Measurements from ENCODE around the gene IL2RG.

The IL2RG gene

GRCh38 chrX:71107245-71107644 lies 4.1 kb downstream of the IL2RG start:
- DNase-seq, result no peak

DNA sequence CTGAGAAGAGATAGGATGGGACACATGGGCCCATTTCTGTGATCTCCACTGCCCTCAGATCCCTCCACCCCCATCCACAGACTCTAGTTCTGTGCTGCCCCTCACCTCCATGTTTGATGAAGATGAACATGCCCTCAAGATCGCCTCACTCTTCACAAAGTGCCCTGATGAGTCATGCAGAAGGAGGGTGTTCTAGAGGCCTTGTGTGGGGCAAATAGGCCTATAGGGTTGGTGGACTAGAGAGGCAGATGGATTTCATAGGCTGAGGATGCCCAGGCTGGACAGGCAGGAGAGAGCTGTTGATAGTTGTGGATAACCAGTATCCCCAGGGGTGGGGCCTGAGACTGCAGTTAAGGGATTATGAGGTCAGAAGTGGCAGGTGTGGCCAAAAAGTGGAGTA lies 5.0 kb downstream of the IL2RG start, which contains the start of gene CXorf65:
CXorf65 (minus strand) TSS at position 314 of the 400 bp plus-strand sequence; CDS start at position 130, 184 bp downstream.
- peak; percentile 26 for DNase-seq

- no peak for DNase-seq
Measured at GRCh38 chrX:71105628-71106027, 5.7 kb downstream of the IL2RG start.

DNA sequence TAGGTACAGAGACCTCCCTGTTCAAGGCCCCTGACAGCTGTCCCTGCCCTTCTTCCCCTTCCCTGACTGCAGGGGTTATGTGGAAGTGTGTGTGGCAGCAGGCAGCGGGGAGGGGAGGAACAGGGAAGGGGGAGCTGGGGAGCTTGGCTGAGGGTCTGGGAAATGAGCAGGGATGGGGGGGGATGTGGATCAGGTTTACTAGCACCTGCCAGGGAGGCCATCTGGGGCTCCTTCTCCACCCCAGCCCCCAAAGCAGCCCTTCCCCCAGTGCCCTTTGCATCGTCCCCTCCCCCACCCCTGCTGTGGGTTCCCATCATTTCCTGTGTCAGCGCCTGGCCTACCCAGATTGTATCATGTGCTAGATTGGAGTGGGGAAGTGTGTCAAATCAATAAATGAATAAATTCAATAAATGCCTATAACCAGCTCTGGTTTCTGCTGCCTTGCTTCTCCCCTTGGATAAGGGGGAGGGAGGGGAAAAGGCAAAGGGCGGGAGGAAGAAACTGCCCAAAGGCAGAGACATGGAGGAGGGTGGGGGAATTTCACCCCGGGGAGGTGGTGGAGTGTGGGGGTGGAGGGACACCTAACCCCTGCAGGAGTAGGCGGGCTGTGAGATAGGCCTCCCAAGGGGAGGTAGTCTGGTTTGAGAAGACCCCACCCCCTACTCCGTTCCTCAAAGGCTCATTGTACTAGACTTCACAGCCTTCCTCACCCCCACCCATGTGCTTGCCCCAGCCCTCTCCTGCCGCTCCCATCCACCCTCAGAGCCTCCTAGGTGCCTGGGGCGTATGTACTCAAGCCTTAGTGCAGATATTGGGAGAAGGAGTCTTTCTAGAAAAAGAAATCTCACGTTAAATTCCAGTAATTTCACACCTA lies 8.0 kb downstream of the IL2RG start:
- peak; percentile 61 for DNase-seq

GRCh38 chrX:71102292-71102691 lies 9.1 kb downstream of the IL2RG start:
- no peak for DNase-seq

DNA sequence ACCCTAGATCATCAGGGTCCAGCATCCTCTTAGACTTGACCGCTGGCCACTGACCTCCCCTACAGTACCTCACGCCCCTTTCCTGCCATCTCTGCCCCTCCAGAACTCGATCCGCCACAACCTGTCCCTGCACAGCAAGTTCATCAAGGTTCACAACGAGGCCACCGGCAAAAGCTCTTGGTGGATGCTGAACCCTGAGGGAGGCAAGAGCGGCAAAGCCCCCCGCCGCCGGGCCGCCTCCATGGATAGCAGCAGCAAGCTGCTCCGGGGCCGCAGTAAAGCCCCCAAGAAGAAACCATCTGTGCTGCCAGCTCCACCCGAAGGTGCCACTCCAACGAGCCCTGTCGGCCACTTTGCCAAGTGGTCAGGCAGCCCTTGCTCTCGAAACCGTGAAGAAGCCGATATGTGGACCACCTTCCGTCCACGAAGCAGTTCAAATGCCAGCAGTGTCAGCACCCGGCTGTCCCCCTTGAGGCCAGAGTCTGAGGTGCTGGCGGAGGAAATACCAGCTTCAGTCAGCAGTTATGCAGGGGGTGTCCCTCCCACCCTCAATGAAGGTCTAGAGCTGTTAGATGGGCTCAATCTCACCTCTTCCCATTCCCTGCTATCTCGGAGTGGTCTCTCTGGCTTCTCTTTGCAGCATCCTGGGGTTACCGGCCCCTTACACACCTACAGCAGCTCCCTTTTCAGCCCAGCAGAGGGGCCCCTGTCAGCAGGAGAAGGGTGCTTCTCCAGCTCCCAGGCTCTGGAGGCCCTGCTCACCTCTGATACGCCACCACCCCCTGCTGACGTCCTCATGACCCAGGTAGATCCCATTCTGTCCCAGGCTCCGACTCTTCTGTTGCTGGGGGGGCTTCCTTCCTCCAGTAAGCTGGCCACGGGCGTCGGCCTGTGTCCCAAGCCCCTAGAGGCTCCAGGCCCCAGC lies 10.5 kb downstream of the IL2RG start:
- DNase-seq, result no peak

DNA sequence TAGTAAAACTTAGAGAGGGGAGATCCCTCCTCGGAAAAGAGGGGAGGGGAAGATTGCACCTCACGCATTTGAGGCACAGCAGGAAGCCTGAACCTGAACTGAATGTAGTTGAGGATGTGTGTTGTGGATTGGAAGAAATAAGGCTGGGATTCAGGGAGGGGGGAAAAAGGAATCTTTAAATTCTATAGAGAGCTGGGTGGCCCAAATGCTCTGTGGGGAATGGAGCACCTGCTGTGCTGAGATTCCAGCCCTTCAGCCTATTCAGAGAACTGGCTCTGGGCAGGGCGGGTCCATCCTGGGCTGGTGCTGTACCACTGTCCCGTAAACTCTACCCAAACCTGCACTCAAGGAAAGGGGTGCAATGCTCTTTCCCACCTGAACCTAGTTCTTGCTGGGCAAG lies 11.6 kb downstream of the IL2RG start:
- no peak for DNase-seq

DNA sequence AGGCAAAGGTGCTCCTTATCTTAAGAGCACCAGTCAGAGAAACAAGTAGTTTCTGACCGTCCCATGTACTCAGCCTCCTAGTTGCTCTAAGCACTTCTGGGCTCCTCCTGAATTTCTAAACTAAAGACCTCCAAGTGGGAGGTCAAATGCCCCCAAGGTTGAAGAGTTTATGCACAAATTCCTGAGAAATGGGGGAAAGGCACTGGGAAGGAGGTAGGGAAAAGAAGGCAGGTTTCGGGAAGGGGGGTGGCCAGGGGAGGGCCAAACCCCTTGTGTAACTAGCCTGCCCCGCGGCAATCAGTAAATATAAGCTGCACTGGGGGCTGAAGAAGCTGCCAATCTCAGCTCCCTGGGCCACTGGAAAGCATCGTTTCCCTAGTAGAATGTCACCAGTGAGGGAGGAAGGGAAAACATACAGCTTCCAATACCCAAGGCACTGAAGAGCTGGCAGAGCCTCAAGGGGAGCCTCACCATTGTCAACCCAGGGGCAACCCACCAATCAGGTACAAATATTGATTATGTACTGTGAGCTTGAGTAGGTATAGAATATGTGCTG lies 12.3 kb downstream of the IL2RG start:
- DNase-seq, result no peak

- DNase-seq, result peak; percentile 77
Measured at GRCh38 chrX:71098302-71098701, 13.1 kb downstream of the IL2RG start.

- DNase-seq, result no peak
Measured at GRCh38 chrX:71096760-71097032, 14.7 kb downstream of the IL2RG start.

DNA sequence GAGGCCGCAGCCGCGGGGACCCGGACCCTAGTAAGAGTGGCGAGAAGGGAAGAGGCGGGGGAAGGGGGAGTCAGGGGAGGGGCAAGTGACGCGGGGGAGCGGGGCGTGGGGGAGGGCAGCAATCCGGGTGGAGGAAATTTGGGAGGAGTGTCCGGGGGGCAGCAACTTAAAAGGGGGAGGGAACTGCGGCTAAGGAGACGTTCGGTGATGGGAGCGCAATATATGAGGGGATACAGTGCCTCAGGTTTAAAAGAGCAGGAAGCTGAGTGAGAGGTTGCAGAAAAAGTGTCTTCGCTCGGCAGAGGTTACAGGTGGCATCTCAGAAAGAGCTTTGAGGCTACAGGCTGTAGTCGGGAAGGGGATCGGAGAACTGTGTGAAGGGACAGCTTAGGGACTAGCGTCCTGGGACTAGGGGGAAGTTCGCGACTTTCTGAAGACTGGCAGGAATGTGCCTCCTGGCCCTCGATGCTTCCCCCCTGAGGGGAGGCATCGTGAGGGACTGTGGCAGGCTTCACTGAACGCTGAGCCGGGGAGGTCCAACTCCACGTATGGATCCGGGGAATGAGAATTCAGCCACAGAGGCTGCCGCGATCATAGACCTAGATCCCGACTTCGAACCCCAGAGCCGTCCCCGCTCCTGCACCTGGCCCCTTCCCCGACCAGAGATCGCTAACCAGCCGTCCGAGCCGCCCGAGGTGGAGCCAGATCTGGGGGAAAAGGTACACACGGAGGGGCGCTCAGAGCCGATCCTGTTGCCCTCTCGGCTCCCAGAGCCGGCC lies 15.2 kb downstream of the IL2RG start:
- no peak for DNase-seq

GRCh38 chrX:71095555-71095980 lies 15.8 kb downstream of the IL2RG start, which contains the start of gene FOXO4:
TSS of gene FOXO4 (plus strand) at chrX:71095851. CDS start at chrX:71096529, 678 bp downstream.
- DNase-seq, result peak; percentile 90

DNA sequence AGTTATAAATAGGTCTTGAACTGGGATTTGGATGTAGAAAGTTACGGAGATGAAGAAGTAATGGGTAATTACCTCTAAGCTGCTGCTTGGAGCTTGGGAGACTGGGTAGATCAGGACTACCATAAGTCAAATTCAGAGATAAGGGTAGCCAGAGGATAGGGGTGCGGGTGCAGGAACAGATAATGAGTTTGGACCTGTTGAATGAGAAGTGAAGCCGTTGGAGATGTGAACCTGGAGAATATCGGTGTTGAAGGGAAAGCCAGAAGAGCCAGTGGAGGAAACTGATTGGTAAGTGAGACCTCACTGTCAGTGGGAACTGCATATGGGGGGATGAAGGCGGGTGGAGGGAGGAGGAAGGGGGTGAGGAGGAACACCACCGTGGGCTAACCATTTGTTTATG lies 16.3 kb downstream of the IL2RG start:
- no peak for DNase-seq

- no peak for DNase-seq
Measured at GRCh38 chrX:71091263-71091662, 20.1 kb downstream of the IL2RG start.

DNA sequence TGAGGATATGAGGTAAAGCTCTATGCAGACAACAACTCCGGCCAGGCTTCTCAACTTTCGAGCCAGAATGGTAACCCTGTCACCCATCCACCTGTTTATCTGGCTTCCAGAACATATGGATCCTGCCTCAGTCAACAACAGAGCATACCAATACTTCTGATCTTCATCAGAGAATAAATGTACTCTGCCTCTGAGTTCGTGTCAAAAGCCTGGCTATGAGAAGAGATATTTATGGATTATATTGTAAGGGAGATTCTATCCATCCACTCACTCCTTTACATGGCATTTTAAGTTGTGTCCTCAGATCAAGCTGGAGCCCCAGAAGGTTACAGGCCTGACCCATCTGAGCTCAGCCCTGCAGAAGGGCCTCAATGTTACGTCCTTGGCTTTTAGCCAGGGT lies 25.5 kb downstream of the IL2RG start:
- no peak for DNase-seq

GRCh38 chrX:71082822-71083221 lies 28.6 kb downstream of the IL2RG start:
- DNase-seq, result no peak

DNA sequence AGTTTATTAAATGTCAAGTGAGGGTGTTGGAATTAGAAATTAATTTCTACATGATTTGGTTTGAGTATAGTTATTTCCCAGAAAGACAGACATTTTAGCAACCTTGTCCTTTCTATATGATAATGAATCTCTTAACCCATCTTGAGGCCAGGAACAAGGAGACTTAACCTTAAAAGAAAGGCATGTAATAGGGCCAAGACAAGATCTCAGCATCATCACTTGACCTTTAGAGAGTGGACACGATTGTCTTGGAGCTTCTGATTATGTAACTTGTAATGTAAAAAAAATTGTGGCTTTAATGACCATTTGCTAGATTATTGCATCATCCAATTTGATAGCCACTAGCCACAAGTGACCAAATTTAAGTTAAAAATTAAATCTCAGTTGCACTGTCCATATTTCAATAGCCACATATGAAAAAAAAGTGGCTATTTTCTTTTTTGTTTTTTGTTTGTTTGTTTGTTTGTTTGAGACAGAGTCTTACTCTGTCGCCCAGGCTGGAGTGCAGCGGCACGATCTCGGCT lies 29.2 kb downstream of the IL2RG start:
- DNase-seq, result no peak

DNA sequence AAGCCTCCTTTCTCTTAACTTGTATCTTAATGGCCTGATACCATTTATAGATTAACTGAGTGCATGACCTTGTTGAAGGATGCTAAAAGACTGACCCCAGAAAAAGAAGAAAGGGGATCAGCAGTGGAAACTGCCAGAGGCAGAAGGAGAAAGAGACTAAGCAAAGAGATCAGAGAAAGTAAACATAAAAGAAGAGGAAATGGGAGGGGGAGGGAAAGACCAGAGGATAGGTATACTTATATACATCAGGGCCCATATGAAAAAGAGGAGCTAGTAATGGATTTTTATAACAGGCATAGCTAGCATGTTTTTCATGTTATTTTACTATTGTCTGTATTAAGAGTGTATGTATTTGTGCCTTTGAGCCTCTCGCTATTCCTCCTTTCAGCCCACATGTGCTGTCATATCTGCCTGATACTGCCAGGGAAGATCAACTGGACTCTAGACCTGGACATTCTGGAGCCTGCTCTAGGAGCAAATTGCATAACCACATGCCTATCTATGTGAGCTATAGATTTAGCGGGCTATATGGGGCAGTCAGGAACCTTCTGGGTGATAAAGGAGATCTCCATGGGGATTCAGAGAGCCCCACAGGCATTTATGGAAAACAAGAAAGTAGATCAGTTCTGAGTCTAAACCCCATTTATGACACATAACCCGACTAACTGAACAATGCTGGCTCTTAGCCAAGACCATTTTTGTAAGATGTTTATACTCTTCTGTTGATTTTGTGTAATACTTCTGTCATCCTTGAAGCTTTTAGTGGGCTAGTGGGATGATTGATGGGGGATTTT lies 29.9 kb downstream of the IL2RG start:
- DNase-seq, result no peak

- no peak for DNase-seq
Measured at GRCh38 chrX:71070531-71070930, 40.8 kb downstream of the IL2RG start.

GRCh38 chrX:71068044-71068918 lies 43.1 kb downstream of the IL2RG start, which contains the start of gene SNX12:
TSS of gene SNX12 (minus strand) at chrX:71068334. CDS start at chrX:71068306, 28 bp downstream.
- peak; percentile 90 for DNase-seq

All from activated CD4-positive, alpha-beta T cell treated with anti-CD3 and anti-CD28 coated beads for 48 hours (primary cell).